GF-D8 (cell line): ENCODE measurements around the gene PAGE1.
"Not testable (repeated sequence)": the region's sequence is repeated elsewhere in the genome, so short reads cannot be mapped to it uniquely, and the experiment has no call there.

Source experiments
- DNase-seq: peaks from one replicate; lab custom pipeline; 2025; lab: John Stamatoyannopoulos, UW

Gene PAGE1, protein sequence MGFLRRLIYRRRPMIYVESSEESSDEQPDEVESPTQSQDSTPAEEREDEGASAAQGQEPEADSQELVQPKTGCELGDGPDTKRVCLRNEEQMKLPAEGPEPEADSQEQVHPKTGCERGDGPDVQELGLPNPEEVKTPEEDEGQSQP

DNA sequence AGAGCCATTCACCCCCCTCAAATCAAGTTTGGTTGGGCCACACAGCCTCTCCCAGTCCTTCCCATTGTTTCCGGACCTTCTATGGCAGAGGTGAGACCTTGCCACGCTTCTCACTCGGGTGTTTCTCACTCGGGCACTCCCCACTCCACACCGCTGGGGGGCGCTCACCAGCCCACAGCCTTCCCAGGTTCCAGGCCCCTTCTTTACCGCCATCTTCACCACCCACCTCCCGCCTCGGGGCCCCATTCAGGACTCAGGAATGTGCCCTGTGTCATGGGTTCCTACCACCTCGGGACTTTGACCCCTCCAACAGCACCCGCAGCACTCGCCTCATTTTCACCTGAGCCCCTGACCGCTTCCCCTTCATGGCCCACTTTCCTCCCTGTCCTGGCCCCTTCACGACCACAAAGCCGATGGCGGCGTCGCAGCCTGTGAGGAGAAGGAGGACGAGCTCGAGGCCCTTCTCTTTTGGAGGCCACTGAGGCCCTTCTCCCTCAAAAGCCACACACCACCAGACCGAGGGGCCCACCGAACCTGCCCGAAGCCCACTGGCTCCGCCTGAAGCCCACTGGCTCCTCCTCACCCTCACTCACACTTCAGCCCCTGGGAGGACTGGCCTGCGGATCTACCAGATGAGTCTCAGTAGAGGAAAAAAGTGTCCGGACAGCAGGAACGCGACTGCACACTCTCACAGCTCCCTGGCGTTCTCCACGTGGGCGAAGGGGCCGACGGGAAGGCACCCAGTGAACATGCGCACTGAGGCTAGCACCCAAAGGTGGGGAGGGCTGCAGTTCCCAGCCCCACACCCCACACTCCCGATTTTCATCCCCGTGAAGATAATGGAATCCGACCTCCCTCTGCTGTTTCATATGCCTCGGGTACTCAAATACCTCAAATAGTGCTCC, at the start of gene PAGE1:
PAGE1 (minus strand) TSS at position 709 of the 905 bp plus-strand sequence. CDS start 1,214 bp downstream, outside the sequence.
- no peak for DNase-seq

GRCh38 chrX:49741501-49741900, 45.7 kb upstream of the PAGE1 start:
- not testable (repeated sequence) for DNase-seq

- DNase-seq, result no peak
These were observed 32.1 kb upstream of the PAGE1 start for GRCh38 chrX:49727847-49728246.

DNA sequence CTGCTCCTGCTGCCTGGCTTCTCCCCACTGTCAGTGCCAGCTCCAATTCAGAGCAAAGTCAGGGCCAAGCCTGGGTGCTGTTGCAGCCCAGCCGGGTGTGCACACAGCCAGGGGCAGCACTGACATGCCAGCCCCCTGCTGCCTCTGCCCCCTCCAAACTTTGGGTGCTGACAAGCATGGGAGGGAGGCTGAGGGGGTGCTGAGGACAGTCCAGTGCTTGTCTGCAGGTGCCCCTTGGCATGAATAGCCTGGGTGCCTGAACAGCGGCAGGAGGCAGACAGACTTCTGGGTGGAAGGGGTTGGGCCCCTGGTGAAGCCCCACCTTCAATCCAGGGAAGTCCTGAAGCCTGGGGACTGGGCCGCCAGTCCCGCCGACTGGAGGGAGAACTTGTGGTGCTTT, 31.2 kb upstream of the PAGE1 start:
- DNase-seq, result no peak

DNA sequence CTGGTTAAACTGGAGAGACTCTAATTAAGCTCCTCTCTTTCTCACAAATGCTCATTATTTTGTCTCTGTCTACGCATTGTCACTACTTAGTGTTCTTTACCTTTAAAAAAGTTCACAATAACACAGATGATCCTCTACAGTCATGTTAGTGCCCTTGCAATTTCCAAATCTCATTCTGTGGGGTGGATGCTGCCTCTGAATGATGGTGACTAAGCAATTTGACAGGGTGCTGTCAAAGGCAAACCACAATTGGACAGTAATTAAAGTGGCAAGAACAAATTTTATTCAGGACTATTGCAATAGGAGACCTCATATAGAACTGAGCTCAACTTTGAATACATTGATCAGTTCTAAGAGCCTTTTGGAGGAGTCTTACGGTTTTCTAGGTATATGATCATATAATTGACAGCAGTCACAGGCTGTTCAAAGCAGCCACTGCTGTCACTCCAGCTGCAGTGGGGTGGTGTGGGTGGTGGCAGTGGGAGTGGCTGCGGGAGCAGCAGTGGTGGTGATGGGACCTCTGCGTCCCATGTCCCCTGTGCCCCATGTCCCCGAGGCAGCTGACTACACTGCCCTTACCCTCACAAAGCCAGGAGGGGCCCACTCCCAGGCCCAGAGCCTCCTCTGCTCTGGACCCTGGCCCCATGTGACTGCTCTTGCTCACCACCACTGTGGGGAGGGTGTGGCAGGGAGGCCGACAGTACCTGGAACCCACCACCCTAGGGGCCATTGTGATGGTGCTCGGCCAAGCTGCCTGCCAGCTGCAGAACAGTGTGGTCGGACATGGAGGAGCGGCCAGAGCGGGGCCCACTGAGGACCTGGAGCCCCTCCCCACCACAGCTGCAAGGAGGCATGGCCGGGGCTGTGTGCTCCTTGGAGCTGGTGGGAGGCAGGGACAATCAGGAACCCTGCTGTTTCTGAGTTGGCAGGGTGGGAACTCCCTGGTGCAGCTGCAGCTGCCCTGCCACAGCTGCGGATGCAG, 30.4 kb upstream of the PAGE1 start:
- no peak for DNase-seq

DNA sequence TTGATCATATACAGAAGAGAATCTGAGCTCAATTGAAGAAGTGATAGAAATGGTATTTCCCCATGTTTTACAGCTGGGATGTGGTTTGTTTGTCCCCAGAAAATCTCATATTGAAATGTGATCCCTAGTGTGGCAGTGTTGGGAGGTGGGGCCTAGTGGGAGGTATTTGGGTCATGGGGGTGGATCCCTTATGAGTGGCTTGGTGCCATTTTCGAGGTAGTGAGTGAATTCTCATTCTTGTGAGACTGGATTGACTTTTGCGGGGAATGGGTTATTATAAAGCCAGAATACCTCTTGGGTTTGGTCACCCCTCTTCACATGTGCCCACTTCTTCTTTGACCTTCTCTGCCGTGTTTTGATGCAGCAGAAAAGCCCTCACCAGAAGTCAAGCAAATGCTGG, 29.6 kb upstream of the PAGE1 start:
- no peak for DNase-seq

DNA sequence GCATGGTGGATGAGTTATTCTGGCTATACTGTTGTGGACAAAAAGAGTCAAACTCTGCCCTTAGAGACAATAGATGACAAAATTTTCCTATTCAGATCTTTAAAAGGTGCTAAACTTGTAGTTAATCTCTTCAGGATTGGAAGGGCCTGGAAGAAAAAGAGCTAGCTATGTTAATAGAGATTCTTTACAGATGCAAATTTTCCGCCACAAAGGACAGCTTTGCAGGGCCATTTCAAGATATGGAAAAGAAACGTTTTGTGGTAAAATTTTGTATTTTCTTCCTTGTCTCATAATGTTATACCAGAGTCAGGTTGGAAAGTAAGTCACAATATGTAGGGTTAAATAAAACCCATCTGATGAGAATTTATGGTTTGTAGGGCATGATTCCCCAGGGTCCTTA, 24.3 kb upstream of the PAGE1 start:
- not testable (repeated sequence) for DNase-seq

DNA sequence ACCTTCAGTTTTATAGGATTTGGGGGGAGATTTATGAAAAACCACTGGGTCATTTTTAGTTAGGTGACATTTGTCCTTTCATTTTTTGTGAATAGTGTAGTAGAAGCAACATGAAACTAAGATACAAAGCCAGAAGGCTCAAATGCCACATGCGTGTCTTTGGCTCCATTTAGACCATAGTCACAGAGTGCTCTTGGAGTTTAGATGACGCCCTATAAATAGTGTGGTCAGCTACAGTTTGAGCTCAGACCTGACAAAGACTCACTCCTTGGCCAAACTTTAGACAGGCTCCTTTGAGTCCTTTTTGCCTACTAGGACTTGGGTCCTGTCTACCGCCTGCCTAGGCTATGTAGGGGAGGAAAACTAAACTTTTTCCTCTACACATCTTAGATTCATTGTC, 16.8 kb upstream of the PAGE1 start:
- no peak for DNase-seq

GRCh38 chrX:49710744-49711319, 15.0 kb upstream of the PAGE1 start:
- no peak for DNase-seq

- no peak for DNase-seq
These were observed 9.1 kb upstream of the PAGE1 start for GRCh38 chrX:49704691-49705404.

DNA sequence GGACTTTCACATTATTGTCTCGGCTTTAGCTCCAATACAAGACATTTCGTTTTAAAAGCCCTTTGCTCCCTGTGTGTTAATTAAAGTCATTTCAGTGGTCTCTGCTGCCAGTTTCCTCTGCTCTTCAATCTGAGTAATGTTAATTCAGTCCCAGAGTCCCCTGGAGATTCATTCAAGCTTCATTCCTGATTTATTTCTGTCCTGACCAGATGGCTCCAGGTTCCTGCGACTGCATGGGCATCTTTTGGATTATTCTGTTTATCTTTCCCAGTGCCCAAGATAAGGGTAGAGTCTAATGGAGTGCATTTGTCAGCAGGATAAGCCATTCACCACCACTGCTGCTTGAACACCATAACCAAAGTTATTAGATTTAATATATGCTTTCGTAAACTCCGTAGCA, 6.1 kb upstream of the PAGE1 start:
- no peak for DNase-seq

- no peak for DNase-seq
These were observed 5.5 kb upstream of the PAGE1 start for GRCh38 chrX:49701323-49701722.

GRCh38 chrX:49675075-49675719, 20.6 kb downstream of the PAGE1 start:
- DNase-seq, result no peak

GRCh38 chrX:49673394-49673793, 22.4 kb downstream of the PAGE1 start:
- no peak for DNase-seq

- no peak for DNase-seq
These were observed 31.0 kb downstream of the PAGE1 start for GRCh38 chrX:49664824-49665223.

- no peak for DNase-seq
These were observed 33.9 kb downstream of the PAGE1 start for GRCh38 chrX:49661881-49662280.

DNA sequence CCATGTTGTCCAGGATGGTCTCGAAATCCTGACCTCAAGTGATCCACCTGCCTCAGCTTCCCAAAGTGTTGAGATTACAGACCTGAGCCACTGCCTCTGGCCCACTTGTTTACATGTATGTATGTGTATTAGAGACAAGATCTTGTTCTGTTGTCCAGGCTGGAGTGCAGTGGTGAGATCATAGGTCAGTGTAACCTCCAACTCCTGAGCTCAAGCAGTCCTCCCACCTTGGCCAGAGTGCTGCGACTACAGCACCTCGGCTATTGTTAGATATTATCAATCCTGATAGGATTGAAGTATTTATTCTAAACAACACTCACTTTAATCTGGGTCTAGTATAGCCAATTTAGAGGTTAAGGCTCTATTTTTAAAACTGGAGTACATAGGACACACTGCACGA, 36.0 kb downstream of the PAGE1 start:
- DNase-seq, result no peak

GRCh38 chrX:49656533-49656932, 39.3 kb downstream of the PAGE1 start:
- DNase-seq, result no peak

DNA sequence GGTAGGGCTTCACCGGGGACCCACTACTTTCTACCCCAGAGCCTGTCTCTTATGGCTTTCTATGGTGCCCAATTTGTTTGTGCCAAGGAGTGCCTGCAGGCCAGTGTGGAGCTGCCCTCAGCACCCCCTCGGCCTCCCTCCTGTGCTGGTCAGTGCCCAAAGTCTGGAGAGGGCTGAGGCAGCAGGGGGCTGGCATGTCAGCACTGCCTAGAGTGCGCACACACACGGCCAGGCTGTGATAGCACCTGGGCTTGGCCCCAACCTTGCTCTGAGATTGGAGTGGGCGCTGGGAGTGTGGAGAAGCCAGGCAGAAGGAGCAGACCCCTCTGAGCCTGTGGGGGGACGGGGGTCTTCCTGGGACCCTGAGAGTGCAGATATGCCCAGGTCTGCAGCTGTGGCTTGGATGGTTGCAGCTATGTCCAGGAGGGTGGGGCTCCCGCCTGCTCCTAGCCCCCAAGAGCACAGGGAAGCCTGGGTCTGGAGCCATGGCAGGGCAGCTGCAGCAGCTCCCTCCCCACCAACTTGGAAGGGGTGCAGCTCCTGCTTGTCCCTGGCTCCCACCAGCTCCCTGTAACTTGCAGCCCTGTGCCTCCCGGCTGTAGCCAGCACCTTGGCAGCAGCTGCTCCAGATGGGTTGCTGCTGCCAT, 50.7 kb downstream of the PAGE1 start:
- DNase-seq, result no peak
